ENCODE measurements around the gene MIDN. TPM values are rescaled to one million over a fixed set of nuclear protein-coding genes. Genes with fewer than 3 reads are reported as not detected.

The MIDN gene
- total and polyA plus RNA-seq, 2 of the 4 experiments (the other 2 are of a cell fraction), result 2.5 to 26.0 TPM

- POLR2A ChIA-PET (ENCODE audit: unreplicated experiment), result interaction anchor here (0.7 to 1.0 kb wide), 3 partner anchors 28 to 213 kb away, joined by 3 to 17 read pairs (median 6); no protein-coding TSS in a partner anchor
- Histone ChIP-seq H3K18ac (ENCODE audit: low read depth, low read length) (no peak overlapping the region), H2AK5ac (ENCODE audit: low read depth, low read length) (0 out of 2 replicates have a peak overlapping the region, but pooled peaks have one; percentile 33), H4K8ac (ENCODE audit: low read depth in 2 of 2, low read length in 2 of 2) (peak overlapping the region; percentile 22 to 84; a peak in 2 of 4 replicates), H4K5ac (ENCODE audit: low read depth, low read length) (no peak overlapping the region), H4K91ac (ENCODE audit: insufficient read depth, low read depth, low read length) (no peak overlapping the region), H2AK9ac (replicated peaks; ENCODE audit: low read depth, low read length, poor library complexity) (peak overlapping the region; percentile 68), H3K27me3 (ENCODE audit: control insufficient read depth, insufficient read depth, low read length) (no peaks in the 10 kb centered on the region), H3K9me1 (ENCODE audit: insufficient read depth, low read length) (no peaks in the 10 kb centered on the region), H3K36me3 (ENCODE audit: control insufficient read depth, insufficient read depth, low read length) (no peaks in the 10 kb centered on the region; the same call in 1 of the 2 replicates), H2AFZ (replicated peaks; ENCODE audit: low read length, poor library complexity) (peak overlapping the region; percentile 95), H2BK15ac (ENCODE audit: low read depth, low read length) (no peak overlapping the region), H3K4ac (ENCODE audit: low read depth, low read length) (no peak overlapping the region), H3K4me2 (ENCODE audit: low read depth, low read length) (no peak overlapping the region; the same call in 1 of the 2 replicates), H3K79me1 (ENCODE audit: low read depth in 1 of 2, low read length in 2 of 2) (peaks cover 8 to 45% of the 10 kb centered on the region in 2 experiments; a peak in 2 of 4 replicates), H3K56ac (ENCODE audit: extremely low read depth, insufficient read depth, low read length) (no peak overlapping the region), H3K9me3 (ENCODE audit: control insufficient read depth, insufficient read depth, low read length) (no peaks in the 10 kb centered on the region), H3K27ac (ENCODE audit: insufficient read depth, low read length) (no peak overlapping the region), H3K23ac (ENCODE audit: low read depth, low read length) (0 out of 2 replicates have a peak overlapping the region, but pooled peaks have one; percentile 5), H4K20me1 (ENCODE audit: insufficient read depth, low read length) (peaks cover 15% of the 10 kb centered on the region), H3K14ac (replicated peaks; ENCODE audit: low read depth, low read length) (no peak overlapping the region), H3K4me3 (ENCODE audit: insufficient read depth, low read depth, low read length) (no peak overlapping the region), H3K9ac (ENCODE audit: low read depth, low read length) (no peak overlapping the region), H2BK120ac (ENCODE audit: low read depth, low read length) (no peak overlapping the region), H3K4me1 (ENCODE audit: control insufficient read depth, insufficient read depth, low read length) (peaks cover 31% of the 10 kb centered on the region), H2BK5ac (ENCODE audit: low read depth, low read length, poor library complexity, severe bottlenecking) (no peak overlapping the region), H2BK20ac (ENCODE audit: low read depth, low read length) (no peak overlapping the region)
- DNase-seq (no peak), ATAC-seq (ENCODE audit: low read depth) (no peak)
- CTCF ChIA-PET, result interaction anchor here (0.8 kb wide), 1 partner anchor 26 kb away, joined by 3 read pairs; no protein-coding TSS in a partner anchor
- TF ChIP-seq CEBPB (IDR thresholded peaks at IDR 0.05; ENCODE audit: low read depth, low read length) (peak; percentile 37; the same call in 1 of the 2 replicates), SMC3 (IDR thresholded peaks at IDR 0.05; ENCODE audit: low read depth, low read length) (no peak), MAZ (IDR thresholded peaks at IDR 0.05; ENCODE audit: borderline replicate concordance, low read depth, low read length) (no peak)
- BruUV-seq (replicated peaks), result no TSS peak
- 64% methylated on average over 13 of the region's 15 CpGs; no CpG with 5 or more reads in 1 of the 2 experiments for WGBS, 2 experiments (ENCODE audit: extremely low coverage in 2 of 2, insufficient read length in 1 of 2)
- dilution Hi-C loops (cut with HindIII; ENCODE audit: low sequenced_read_pairs, unreplicated experiment) (no loop called here), in situ Hi-C loops (cut with MboI; ENCODE audit: low sequenced_read_pairs) (no loop called here), intact Hi-C loops (cut with micrococcal nuclease) (loop anchor here (2.0 kb wide), 2 partner anchors 232 to 314 kb away; partner anchors contain the start of gene ARID3A)
These were observed 7.5 kb upstream of the MIDN start for GRCh38 chr19:1240925-1241324.
